GM12892 (cell line): ENCODE measurements around the gene KIRREL3.

Experiments used
- DNase-seq: peaks from one replicate; pipeline ENCODE4 v3.0.0; 2011; ENCODE audit not compliant: insufficient read length
- FAIRE-seq: peaks from 2 replicates; lab custom pipeline; 2011; peaks lifted over from hg19 to GRCh38; lab: Jason Lieb, UNC
- POLR2A ChIP-seq: IDR thresholded peaks from 2 replicates; pipeline ENCODE4 v1.6.1; 2011; ENCODE audit warnings: low read depth, low read length, control low read depth
- POLR2AphosphoS5 ChIP-seq: IDR thresholded peaks from 2 replicates; pipeline ENCODE4 v1.6.1; 2011; ENCODE audit warnings: low read depth, low read length, control low read depth
- TAF1 ChIP-seq: IDR thresholded peaks from 2 replicates; pipeline ENCODE4 v1.6.1; 2011; ENCODE audit warnings: low read depth, mild to moderate bottlenecking, control low read depth, low read length, borderline replicate concordance

Gene KIRREL3

DNA sequence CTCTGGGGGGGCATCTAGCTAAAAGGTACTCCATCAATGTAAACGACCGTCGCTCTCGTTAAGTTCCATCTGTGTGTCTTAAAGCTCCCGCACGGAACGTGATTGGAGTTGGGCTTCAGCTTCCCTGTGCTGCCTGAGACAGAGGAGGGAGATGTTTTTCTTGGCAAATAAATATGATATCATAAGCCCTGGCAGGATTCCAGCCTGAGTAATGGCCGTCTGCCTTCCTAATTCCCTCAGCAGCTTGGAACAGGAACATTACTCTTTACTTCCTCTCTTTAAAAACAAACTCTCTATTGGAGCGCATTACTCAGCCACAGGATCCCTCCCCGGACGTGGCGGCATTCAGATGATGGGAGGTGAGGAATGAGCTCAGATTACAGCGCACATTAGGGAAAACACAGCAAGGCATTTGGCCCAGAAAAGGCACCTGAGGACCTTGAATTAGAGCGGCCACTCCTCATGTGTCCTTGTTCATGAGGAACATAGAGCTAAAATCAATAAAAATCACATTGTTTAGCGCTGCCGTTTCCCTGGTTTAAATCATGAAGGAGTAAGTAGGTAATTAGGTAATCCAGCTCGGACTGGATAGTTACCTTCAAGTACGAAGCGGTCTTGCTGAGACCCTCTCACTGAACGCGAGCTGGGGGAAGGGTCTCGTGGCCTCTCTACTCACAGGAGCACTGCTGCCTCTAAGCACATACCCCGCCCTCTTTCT lies 414.6 kb downstream of the KIRREL3 start:
- TF ChIP-seq POLR2A = no peak
- no peak for TF ChIP-seq TAF1
- TF ChIP-seq POLR2AphosphoS5 = no peak
- no peak for DNase-seq
- FAIRE-seq = no peak

DNA sequence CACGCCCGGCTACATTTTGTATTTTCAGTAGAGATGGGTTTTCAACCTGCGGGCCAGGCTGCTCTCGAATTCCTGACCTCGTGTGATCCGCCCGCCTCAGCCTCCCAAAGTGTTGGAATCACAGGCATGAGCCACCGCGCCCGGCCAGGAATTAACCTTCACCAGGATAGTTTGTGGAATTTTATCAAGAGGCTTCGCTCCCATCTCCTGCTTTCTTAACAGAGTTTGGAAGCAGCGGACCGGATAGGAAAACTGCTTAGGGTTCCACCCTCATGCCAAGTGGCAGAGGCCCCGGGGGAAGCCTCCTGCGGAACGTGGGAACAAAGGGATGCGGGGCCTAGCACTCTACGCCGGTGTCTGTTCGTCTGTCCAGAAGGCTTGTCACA lies 415.2 kb downstream of the KIRREL3 start:
- TF ChIP-seq TAF1 = no peak
- no peak for TF ChIP-seq POLR2AphosphoS5
- TF ChIP-seq POLR2A = no peak
- DNase-seq (no peak), FAIRE-seq (no peak)

DNA sequence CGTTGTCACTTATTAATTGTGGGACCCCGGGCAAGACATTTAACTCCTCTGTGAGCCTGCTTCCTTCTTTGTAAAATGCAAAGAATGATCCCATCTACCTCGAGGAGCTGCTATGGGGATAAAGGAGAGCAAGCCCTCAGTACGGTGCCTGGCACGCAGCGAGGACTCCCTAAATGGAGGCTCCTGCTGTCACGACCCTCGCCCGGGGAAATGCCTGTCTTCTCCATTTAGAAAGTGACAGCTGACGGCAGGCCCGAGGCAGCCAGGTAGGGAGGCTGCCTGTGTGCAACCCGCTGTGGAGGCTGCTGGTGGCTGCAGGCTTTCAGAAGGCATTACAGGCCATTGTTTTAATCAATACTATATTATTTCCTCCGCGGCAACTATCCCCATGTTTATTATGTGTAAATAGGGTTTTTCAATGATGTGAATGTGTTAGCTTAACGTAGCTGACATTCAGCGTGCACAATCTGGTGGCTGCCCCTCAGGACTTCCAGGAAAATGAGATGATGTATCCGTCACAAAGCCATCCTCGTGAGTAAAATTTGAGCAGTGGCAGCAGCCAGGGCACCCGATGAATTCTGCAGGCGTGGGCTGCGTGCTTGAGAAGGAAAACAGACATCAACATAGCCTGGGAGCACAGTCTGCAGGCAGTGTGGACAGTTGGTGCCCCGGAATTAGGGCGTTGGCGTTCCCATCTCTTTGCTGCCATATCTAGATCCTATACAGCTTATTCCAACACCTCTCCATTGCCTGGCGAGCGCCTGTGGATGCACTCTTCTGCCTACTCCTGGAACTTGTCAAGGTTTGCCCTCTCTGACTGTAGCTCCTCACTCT lies 416.8 kb downstream of the KIRREL3 start:
- TF ChIP-seq POLR2A (no peak), POLR2AphosphoS5 (no peak), TAF1 (no peak)

GRCh38 chr11:126583101-126583500 lies 417.5 kb downstream of the KIRREL3 start:
- FAIRE-seq = no peak
- no peak for TF ChIP-seq TAF1
- DNase-seq = no peak

More for the DNA sequence above, 416.8 kb downstream of the KIRREL3 start:
- DNase-seq = no peak
- no peak for FAIRE-seq

GRCh38 chr11:126581871-126582648 lies 418.5 kb downstream of the KIRREL3 start:
- no peak for TF ChIP-seq TAF1
- TF ChIP-seq POLR2AphosphoS5 = no peak
- TF ChIP-seq POLR2A = no peak
- no peak for DNase-seq

GRCh38 chr11:126578426-126578825 lies 422.1 kb downstream of the KIRREL3 start:
- no peak for TF ChIP-seq POLR2AphosphoS5
- TF ChIP-seq POLR2A = no peak
- DNase-seq = no peak
- FAIRE-seq = no peak

More at GRCh38 chr11:126581871-126582648, 418.5 kb downstream of the KIRREL3 start:
- FAIRE-seq = no peak

DNA sequence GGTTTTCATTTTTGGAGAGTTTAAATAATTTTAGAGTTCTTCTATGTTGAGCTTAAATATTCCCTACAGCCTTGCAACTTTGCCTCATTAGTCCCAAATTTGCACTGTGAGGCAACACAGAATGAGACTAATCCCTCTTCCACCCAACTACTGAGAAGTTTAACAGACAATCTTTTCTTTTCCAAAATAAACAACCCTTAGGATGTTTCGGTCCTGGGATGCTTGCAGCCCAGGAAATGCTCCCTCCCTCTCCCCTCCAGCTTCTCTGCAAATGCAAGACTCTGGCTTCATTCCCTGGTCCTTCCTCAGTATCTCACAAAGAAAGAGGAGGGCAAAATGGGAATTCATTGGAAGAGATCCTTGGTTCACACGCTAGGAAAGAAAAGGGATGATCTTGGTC lies 422.5 kb downstream of the KIRREL3 start:
- TF ChIP-seq POLR2AphosphoS5 (no peak), POLR2A (no peak), TAF1 (no peak)
- FAIRE-seq = no peak
- DNase-seq = no peak

- no peak for FAIRE-seq
- no peak for TF ChIP-seq POLR2AphosphoS5
- no peak for TF ChIP-seq TAF1
- no peak for TF ChIP-seq POLR2A
- DNase-seq = no peak
Measured at GRCh38 chr11:126575849-126576248, 424.7 kb downstream of the KIRREL3 start.

DNA sequence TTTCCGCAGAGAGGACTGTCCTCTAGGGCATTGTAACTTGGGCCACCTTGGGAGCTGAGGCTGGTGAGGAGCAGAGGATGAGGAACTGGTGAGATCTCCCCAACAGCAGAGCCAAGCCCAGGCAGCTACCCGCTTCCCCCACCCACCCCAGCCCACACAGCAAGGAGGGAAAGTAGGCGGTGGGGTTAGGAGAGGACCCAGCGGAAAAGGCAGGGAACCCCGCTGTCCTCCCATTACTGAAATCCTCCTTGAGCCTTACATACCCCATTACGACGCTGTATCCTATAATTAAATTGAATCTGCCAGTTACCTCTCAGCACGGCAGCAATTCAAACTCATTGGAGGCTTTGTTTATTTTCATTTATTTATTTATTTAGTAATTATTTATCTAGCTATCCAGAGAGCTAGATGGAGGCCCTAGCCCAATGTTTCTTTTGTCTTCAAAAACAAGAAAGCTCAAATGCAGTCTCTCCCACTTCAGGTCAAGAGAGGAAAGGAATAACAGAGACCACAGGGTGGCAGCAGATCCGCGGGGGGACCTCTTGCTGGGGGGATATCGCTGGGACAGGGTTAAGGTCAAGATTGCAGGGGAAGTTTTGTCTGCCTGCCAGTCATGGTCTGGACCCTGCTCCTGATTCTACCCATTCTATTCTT lies 427.1 kb downstream of the KIRREL3 start:
- no peak for TF ChIP-seq POLR2AphosphoS5
- no peak for TF ChIP-seq TAF1
- TF ChIP-seq POLR2A = no peak
- FAIRE-seq (no peak), DNase-seq (no peak)

- no peak for TF ChIP-seq POLR2A
- TF ChIP-seq POLR2AphosphoS5 = no peak
- TF ChIP-seq TAF1 = no peak
- DNase-seq (no peak), FAIRE-seq (no peak)
Measured at GRCh38 chr11:126570489-126570888, 430.1 kb downstream of the KIRREL3 start.

GRCh38 chr11:126567419-126567818 lies 433.2 kb downstream of the KIRREL3 start:
- DNase-seq (no peak), FAIRE-seq (no peak)
- TF ChIP-seq POLR2AphosphoS5 = no peak
- TF ChIP-seq TAF1 = no peak
